HepG2 (cell line): Measurements from ENCODE around the gene AP2B1. TPM values are rescaled to one million over a fixed set of nuclear protein-coding genes. Genes with fewer than 3 reads are reported as not detected.
A peak's percentile ranks its signal among the peaks of the same experiment; 100 is the strongest.

Experiments used
- EED ChIP-seq: sonication (generic); formaldehyde crosslinking; IDR thresholded peaks from 2 replicates; pipeline ENCODE4 v1.5.0; 2020; ENCODE audit warnings: mild to moderate bottlenecking, missing genetic modification reagents
- GLMP ChIP-seq: sonication (generic); formaldehyde crosslinking; IDR thresholded peaks from 2 replicates; pipeline ENCODE4 v1.9.0; 2021; ENCODE audit warnings: missing genetic modification reagents, mild to moderate bottlenecking, borderline replicate concordance
- KLF16 ChIP-seq, 2 experiments: sonication (generic) in 1 of 2; formaldehyde crosslinking in 1 of 2; IDR thresholded peaks; 2 replicates each; pipeline versions ENCODE4 v1.6.1 to v1.8.0; 2016 to 2023; ENCODE audit warnings: missing genetic modification reagents in 2 of 2, missing compliant biosample characterization in 1 of 2
- MTF1 ChIP-seq: sonication (generic); formaldehyde crosslinking; IDR thresholded peaks from 2 replicates; pipeline ENCODE4 v1.5.0; 2020; ENCODE audit warnings: missing genetic modification reagents
- MXI1 ChIP-seq: IDR thresholded peaks from 3 replicates; pipeline ENCODE4 v1.6.1; 2012; ENCODE audit warnings: low read depth, low read length, inconsistent platforms, borderline replicate concordance
- NFE2L1 ChIP-seq: sonication (generic); formaldehyde crosslinking; IDR thresholded peaks from 2 replicates; pipeline ENCODE4 v1.4.0; 2020; ENCODE audit warnings: missing genetic modification reagents, mild to moderate bottlenecking, borderline replicate concordance
- REST ChIP-seq, 2 experiments: IDR thresholded peaks; 2 replicates each; pipeline ENCODE4 v1.6.1; 2011 to 2012; ENCODE audit warnings: low read length in 2 of 2, borderline replicate concordance in 1 of 2, low read depth in 1 of 2, mild to moderate bottlenecking in 1 of 2, moderate library complexity in 1 of 2
- SIX4 ChIP-seq: sonication (generic); formaldehyde crosslinking; IDR thresholded peaks from 2 replicates; pipeline ENCODE4 v1.4.0; 2020; ENCODE audit warnings: missing genetic modification reagents
- TBP ChIP-seq: sonication (generic); formaldehyde crosslinking; IDR thresholded peaks from 2 replicates; pipeline ENCODE4 v1.5.0; 2020; ENCODE audit warnings: missing genetic modification reagents
- YEATS4 ChIP-seq: sonication (generic); formaldehyde crosslinking; IDR thresholded peaks from 2 replicates; pipeline ENCODE4 v1.4.0; 2020; ENCODE audit warnings: missing genetic modification reagents, borderline replicate concordance
- ZBTB7A ChIP-seq: sonication (generic); formaldehyde crosslinking; IDR thresholded peaks from 2 replicates; pipeline ENCODE4 v1.8.0; 2022; ENCODE audit warnings: mild to moderate bottlenecking, missing genetic modification reagents
- ZFP1 ChIP-seq: IDR thresholded peaks from 2 replicates; pipeline ENCODE4 v1.6.1; 2016
- ZNF180 ChIP-seq: sonication (generic); formaldehyde crosslinking; IDR thresholded peaks from 2 replicates; pipeline ENCODE4 v1.4.0; 2020; ENCODE audit warnings: low read depth, missing genetic modification reagents, borderline replicate concordance
- ZNF318 ChIP-seq: sonication (generic); formaldehyde crosslinking; IDR thresholded peaks from 2 replicates; pipeline ENCODE4 v1.4.0; 2020; ENCODE audit warnings: mild to moderate bottlenecking, missing genetic modification reagents
- ZNF644 ChIP-seq: IDR thresholded peaks from 2 replicates; pipeline ENCODE4 v1.6.1; 2016; ENCODE audit warnings: low read depth
- ZNF883 ChIP-seq: sonication (generic); formaldehyde crosslinking; IDR thresholded peaks from 2 replicates; pipeline ENCODE4 v1.5.1; 2020; ENCODE audit warnings: mild to moderate bottlenecking, missing genetic modification reagents; ENCODE audit errors: not compliant biosample characterization
- polyA plus RNA-seq, 8 experiments: library from polyadenylated mRNA; depleted of rRNA in 3 of 8; stranded (reverse) in 7 of 8; unstranded in 1 of 8; fragments of >200 nt; fragmentation: Illumina TruSeq in 4 of 8; extraction: Trizol in 4 of 8; gene quantifications; 2 replicates each; pipeline versions ENCODE4 v1.2.1 to v1.2.3, GENCODE V29; 2011 to 2016; ENCODE audit warnings: low read depth in 4 of 8, missing spikeins in 1 of 8, mixed read lengths in 1 of 8; ENCODE audit not compliant: insufficient read depth in 1 of 8
- total RNA-seq, 5 experiments: library from RNA; depleted of rRNA; stranded (reverse); fragments of >200 nt; fragmentation: Illumina TruSeq; extraction: Trizol; gene quantifications; 2 replicates each; pipeline ENCODE4 v1.2.3, GENCODE V29; 2016; ENCODE audit warnings: low read depth in 1 of 5

Gene AP2B1
- total and polyA plus RNA-seq, 2 of the 13 experiments (the other 11 are each of a cell fraction or from before 2014, with no cell fraction given) = 23.8 to 71.3 TPM

- 0 out of 2 replicates have a peak, but pooled peaks have one; percentile 72 for TF ChIP-seq ZNF318 (CRISPR knock-in tag)
- no peak for TF ChIP-seq SIX4 (CRISPR knock-in tag)
- TF ChIP-seq MTF1 (CRISPR knock-in tag) = no peak
- peak; percentile 65; the same call in 1 of the 3 replicates for TF ChIP-seq MXI1
- no peak for TF ChIP-seq ZNF644 (CRISPR knock-in tag)
- TF ChIP-seq EED (CRISPR knock-in tag) = no peak
- peak; percentile 71 for TF ChIP-seq YEATS4 (CRISPR knock-in tag)
- TF ChIP-seq ZFP1 (CRISPR knock-in tag) = no peak
- TF ChIP-seq REST (IDR thresholded peaks at IDR 0.05; ENCODE audit: borderline replicate concordance in 1 of 2, low read depth in 1 of 2, low read length in 2 of 2) = no peak
- peak in 1 of 2 experiments; percentile 93; a peak in 2 of 4 replicates for TF ChIP-seq KLF16 (CRISPR knock-in tag; IDR thresholded peaks at IDR 0.05)
- no peak for TF ChIP-seq NFE2L1 (CRISPR knock-in tag)
- TF ChIP-seq ZNF180 (CRISPR knock-in tag) = no peak
- no peak for TF ChIP-seq GLMP (CRISPR knock-in tag)
- TF ChIP-seq ZNF883 (CRISPR knock-in tag) = no peak
- no peak for TF ChIP-seq TBP (CRISPR knock-in tag)
- TF ChIP-seq ZBTB7A (CRISPR knock-in tag) = no peak; the same call in 1 of the 2 replicates
Measured at GRCh38 chr17:35764123-35764991, 177.2 kb downstream of the AP2B1 start (continued).
